GM21447 (cell line): ENCODE measurements around the gene FGF3.

Source experiments
- ATAC-seq: cut with Tn5 transposase; IDR thresholded peaks from one replicate; pipeline ENCODE4 v1.9.1; 2021; ENCODE audit not compliant: unreplicated experiment

Gene FGF3

GRCh38 chr11:69844396-69844795, 25.2 kb upstream of the FGF3 start:
- no peak for ATAC-seq

GRCh38 chr11:69843529-69843921, 24.3 kb upstream of the FGF3 start:
- ATAC-seq = no peak

- ATAC-seq = no peak
Measured at GRCh38 chr11:69842746-69843528, 23.7 kb upstream of the FGF3 start.

- ATAC-seq = no peak
Measured at GRCh38 chr11:69841859-69842698, 22.9 kb upstream of the FGF3 start.

- no peak for ATAC-seq
Measured at GRCh38 chr11:69841170-69841858, 22.1 kb upstream of the FGF3 start.

- no peak for ATAC-seq
Measured at GRCh38 chr11:69840371-69841169, 21.4 kb upstream of the FGF3 start.

- no peak for ATAC-seq
Measured at GRCh38 chr11:69839516-69839915, 20.3 kb upstream of the FGF3 start.

- no peak for ATAC-seq
Measured at GRCh38 chr11:69837791-69838190, 18.6 kb upstream of the FGF3 start.

- no peak for ATAC-seq
Measured at GRCh38 chr11:69836401-69836800, 17.2 kb upstream of the FGF3 start.

- no peak for ATAC-seq
Measured at GRCh38 chr11:69834811-69835800, 15.9 kb upstream of the FGF3 start.

GRCh38 chr11:69834251-69834650, 15.0 kb upstream of the FGF3 start:
- no peak for ATAC-seq

GRCh38 chr11:69832561-69833413, 13.6 kb upstream of the FGF3 start:
- ATAC-seq = no peak

GRCh38 chr11:69831985-69832384, 12.8 kb upstream of the FGF3 start:
- no peak for ATAC-seq

GRCh38 chr11:69830086-69830485, 10.9 kb upstream of the FGF3 start:
- ATAC-seq = no peak

- no peak for ATAC-seq
Measured at GRCh38 chr11:69828971-69829344, 9.7 kb upstream of the FGF3 start.

- ATAC-seq = no peak
Measured at GRCh38 chr11:69828276-69828970, 9.2 kb upstream of the FGF3 start.

GRCh38 chr11:69826773-69827172, 7.6 kb upstream of the FGF3 start:
- no peak for ATAC-seq

- ATAC-seq = no peak
Measured at GRCh38 chr11:69825941-69826340, 6.7 kb upstream of the FGF3 start.
